ENCODE measurements around the gene HSPB2.

HSPB2 gene

DNA sequence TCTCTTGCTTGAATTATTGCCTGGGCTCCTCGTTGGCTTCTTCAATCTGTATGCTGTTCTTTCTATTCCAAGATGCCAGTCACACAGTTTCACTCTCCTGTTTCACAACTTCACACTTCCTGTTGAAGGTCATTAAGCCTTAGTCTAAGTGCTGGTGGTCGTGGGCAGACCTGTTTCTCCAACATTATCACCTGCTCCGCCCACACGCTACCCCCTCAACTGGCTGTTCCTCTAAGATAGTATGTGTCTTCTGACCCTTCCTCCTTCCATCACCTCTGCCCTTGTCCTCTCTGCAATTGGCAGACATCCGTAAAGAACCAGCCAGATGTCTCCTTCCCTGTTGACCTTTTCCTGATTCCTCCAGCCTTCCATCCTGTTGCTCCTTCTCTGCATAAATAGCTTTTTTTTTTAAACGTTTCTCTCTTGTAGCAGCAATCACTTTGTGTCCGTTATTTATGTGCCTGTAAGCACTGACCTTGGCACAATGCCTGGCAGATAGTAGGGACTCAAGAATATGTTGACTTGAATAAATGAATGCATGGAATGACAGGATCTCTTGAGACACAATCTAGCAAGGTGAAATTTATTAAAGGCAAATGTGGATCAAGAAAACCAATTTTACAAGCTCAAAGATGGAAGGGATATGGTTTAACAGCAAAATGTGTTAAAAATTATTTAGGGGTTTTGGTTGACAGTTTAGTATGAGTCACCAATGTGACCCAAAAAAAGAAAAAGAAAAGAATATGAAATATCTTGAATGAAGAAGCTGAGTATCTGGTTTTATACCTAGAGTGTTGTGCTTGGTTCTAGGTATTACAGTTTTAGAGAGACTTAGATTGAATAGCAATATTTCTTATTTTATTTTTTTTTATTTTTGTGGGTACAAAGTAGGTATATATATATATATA, 37.2 kb downstream of the HSPB2 start:
- no peak for TF ChIP-seq ZFX (IDR thresholded peaks at IDR 0.05)
- TF ChIP-seq, protein P1, sequence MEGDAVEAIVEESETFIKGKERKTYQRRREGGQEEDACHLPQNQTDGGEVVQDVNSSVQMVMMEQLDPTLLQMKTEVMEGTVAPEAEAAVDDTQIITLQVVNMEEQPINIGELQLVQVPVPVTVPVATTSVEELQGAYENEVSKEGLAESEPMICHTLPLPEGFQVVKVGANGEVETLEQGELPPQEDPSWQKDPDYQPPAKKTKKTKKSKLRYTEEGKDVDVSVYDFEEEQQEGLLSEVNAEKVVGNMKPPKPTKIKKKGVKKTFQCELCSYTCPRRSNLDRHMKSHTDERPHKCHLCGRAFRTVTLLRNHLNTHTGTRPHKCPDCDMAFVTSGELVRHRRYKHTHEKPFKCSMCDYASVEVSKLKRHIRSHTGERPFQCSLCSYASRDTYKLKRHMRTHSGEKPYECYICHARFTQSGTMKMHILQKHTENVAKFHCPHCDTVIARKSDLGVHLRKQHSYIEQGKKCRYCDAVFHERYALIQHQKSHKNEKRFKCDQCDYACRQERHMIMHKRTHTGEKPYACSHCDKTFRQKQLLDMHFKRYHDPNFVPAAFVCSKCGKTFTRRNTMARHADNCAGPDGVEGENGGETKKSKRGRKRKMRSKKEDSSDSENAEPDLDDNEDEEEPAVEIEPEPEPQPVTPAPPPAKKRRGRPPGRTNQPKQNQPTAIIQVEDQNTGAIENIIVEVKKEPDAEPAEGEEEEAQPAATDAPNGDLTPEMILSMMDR (conservative IDR thresholded peaks at IDR 0.05): no peak
- H3K27ac ChIP-seq: no peak overlapping the region

DNA sequence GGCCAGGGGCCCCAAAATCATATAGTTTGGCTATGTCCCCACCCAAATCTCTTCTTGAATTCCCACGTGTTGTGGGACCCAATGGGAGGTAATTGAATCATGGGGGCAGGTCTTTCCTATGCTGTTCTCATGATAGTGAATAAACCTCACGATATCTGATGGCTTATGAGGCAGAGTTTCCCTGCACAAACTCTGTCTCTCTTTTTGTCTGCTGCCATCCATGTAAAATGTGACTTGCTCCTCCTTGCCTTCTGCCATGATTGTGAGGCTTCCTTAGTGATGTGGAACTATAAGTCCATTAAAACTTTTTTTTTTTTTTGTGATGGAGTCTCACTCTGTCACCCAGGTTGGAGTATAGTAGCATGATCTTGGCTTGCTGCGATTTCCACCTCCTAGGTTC, 39.0 kb downstream of the HSPB2 start:
- TF ChIP-seq, protein P1 (conservative IDR thresholded peaks at IDR 0.05): no peak
- no peak for TF ChIP-seq ZFX (IDR thresholded peaks at IDR 0.05)
- H3K27ac ChIP-seq: no peak overlapping the region

DNA sequence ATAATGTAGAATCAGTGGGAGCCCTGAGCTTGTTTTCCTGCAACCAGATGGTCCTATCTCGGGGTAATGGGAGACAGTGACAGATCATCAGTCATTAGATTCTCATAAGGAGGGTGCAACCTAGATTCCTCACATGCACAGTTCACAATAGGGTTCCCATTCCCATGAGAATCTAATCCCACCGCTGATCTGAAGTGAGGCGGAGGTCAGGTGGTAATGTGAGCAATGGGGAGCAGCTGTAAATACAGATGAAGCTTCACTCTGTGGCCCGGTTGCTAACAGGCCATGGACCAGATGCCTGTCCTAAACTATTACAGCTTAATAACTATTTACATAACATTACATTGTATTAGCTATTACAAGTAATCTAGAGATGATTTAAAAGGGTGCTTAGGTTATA, 41.6 kb downstream of the HSPB2 start:
- TF ChIP-seq, protein P1 (conservative IDR thresholded peaks at IDR 0.05): no peak
- TF ChIP-seq ZFX (IDR thresholded peaks at IDR 0.05): no peak
- H3K27ac ChIP-seq: no peak overlapping the region

DNA sequence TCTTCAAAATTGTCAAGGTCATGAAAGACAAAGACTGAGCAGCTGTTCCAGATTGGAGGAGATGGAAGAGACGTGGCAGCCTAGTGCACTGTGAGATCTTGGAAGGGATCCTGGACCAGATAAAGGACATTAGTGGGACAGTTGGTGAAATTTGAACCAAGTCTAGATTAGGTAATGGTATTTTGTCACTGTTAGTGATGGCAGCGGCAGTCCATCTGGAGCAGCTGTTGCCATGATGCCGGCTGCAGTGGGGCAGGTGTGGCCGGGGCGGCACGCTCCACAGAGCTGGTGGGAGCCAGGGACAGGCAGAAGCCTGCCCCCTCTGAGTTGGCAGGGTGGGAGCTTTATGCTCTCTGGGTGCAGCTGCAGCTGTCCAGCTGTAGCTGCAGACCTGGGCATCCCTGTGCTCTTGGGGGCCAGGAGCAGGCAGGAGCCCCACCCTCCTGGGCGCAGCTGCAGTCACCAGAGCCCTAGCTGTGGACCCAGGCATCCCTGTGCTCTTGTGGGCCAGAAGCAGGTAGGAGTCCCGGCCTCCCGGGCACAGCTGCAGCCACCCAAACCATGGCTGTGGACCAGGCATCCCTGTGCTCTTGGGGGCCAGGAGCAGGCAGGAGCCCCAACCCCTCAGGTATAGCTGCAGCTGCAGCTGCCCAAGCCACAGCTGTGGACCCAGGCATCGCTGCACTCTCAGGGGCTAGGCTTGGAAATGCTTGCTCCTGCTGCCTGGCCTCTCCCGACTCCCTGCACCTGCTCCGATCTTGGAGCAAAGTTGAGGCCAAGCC, 45.3 kb downstream of the HSPB2 start:
- H3K27ac ChIP-seq: no peak overlapping the region
- no peak for TF ChIP-seq ZFX (IDR thresholded peaks at IDR 0.05)
- TF ChIP-seq, protein P1 (conservative IDR thresholded peaks at IDR 0.05): no peak

DNA sequence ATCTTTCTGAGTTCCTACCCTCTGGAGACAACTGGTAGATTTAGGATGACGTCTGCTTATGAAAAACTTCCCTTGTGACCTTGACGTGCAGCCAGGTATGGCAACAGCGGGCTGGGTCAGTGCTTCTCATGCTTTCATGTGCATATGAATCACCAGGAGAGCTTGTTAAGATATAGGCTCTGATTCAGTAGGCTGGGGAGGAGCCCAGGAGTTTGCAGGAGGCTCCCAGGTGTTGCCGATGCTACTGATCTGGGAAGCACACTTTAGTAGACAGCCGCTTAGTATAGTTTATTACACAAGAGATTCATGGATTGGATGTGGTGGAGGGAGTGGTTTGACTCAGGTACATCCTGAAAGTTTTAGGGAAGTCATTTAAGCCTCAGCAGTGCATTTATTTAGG, 48.4 kb downstream of the HSPB2 start:
- TF ChIP-seq ZFX (IDR thresholded peaks at IDR 0.05): no peak
- TF ChIP-seq, protein P1 (conservative IDR thresholded peaks at IDR 0.05): no peak

DNA sequence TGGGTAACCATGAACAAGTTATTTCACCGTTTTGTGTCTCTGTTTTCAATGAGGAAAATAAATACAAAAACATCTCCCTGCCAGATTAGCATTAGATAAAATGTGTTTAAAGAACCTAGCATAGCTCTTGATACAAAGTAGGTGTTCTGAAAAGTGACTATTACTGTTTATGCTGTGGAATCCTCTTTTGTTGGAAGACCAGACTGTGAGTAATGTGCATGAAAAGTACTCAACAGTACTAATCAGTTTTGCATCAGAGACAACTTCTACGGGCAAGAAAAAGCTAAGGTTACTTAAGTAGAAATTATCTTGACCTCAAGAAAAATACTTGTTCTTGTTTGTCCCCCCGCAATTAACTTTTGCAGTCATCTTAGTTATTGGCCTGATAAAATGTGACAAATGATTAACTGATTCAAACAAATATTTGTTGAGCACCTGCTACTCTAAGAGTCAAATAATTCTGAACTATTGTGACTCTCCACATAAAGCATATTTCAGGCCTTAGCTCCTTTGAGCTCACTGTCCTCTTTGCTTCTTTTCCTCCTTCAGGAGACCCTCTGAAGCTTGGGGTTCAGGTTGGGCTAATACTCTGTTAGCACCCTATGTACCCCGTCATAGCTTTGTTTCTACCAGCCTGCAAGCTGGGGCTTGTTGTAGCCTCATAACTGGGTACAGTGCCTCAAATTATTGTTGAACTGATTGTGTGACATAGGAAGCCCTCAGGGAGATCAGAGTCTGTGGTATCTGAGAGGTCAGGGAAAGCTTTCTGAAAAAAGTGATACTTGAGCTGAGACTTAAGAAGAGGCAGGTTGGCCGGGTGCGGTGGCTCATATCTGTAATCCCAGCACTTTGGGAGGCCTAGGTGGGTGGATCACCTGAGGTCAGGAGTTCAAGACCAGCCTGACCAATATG, 49.1 kb downstream of the HSPB2 start:
- TF ChIP-seq, protein P1 (conservative IDR thresholded peaks at IDR 0.05): no peak
- H3K27ac ChIP-seq: no peak overlapping the region

More for the DNA sequence above, 48.4 kb downstream of the HSPB2 start:
- no peak overlapping the region for H3K27ac ChIP-seq
